Measurements from ENCODE around the gene FMO3.

Gene FMO3

DNA sequence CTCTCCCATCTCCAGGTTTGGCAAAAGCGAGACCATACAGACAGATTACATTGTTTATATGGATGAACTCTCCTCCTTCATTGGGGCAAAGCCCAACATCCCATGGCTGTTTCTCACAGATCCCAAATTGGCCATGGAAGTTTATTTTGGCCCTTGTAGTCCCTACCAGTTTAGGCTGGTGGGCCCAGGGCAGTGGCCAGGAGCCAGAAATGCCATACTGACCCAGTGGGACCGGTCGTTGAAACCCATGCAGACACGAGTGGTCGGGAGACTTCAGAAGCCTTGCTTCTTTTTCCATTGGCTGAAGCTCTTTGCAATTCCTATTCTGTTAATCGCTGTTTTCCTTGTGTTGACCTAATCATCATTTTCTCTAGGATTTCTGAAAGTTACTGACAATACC lies 26.4 kb downstream of the FMO3 start:
- DNase-seq, result no peak

DNA sequence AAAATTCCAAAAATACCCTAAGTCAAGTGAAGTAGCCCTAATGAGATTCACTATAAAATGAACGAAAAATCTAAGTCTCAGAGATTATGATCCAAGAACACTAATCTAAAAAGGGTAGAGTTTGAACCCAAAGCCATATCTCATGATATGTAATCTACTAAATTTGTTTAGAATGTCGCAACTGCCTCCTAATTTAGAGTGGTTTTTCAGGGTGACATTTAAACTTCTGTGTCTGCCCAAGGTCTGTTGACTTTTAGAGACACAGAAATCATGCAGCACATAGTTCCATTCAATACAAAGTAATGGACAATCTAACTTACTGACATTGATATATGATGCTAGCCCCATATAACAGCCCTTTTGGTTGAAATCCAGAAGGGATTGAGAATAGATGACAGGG lies 28.9 kb downstream of the FMO3 start:
- no peak for DNase-seq

DNA sequence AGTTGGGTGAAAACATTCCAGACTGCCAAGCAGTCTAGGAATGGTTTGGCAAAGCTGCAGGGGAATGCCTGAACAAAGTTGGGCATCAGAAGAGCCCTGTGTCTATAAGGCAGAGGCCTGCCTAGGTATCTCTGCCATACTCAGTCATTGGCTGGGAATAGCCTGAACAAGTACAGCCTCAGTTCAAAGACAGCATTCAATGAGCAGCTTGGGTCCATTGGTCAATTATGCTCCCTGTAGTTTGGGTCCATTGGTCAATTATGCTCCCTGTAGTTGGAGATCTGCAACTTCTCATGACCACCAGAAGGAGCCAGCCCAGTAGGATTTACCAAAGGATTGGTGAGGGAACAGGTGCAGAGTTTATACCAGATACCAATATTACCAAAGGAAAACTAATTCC lies 31.6 kb downstream of the FMO3 start:
- DNase-seq, result no peak

- DNase-seq, result no peak
These were observed 32.2 kb downstream of the FMO3 start for GRCh38 chr1:171122893-171123292.

GRCh38 chr1:171126504-171126903 lies 35.8 kb downstream of the FMO3 start:
- no peak for DNase-seq

DNA sequence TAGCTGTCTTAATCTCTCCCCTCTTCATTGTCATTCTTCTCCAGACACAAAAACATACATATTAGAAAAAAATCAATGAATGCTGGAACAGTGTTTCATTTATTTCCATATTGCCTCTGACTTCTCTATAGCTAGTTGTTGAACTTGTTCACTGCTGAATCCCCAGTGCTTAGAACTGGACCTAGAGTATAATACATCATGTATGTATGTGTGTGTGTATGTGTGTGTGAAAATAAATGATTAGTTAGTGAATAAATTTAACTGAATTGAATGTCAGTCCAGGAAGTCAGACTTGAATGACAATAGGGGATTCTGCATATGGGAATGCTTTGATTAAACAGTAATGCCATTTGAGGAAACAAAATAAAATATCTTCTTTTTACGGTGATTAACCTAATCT lies 36.4 kb downstream of the FMO3 start:
- DNase-seq, result no peak

DNA sequence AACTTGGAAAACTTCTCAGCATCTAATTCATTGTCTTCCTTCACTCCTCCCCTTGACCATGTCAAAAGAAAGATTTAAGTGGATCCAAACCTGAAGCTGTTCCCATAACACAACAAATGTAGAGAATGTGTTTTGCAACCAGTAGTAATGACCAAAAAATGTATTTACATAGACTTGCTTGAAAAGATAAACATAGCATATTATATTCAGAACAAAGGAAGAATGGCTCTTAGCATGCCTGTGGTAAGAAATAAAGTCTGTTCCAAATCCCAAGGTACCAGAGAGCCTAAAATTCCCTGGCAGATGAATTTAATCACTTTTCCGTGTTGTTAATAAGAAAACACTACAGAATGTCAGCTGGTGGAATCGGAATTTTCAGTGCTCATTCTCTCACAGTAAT lies 36.8 kb downstream of the FMO3 start:
- DNase-seq, result no peak

GRCh38 chr1:171128463-171128862 lies 37.8 kb downstream of the FMO3 start:
- no peak for DNase-seq

DNA sequence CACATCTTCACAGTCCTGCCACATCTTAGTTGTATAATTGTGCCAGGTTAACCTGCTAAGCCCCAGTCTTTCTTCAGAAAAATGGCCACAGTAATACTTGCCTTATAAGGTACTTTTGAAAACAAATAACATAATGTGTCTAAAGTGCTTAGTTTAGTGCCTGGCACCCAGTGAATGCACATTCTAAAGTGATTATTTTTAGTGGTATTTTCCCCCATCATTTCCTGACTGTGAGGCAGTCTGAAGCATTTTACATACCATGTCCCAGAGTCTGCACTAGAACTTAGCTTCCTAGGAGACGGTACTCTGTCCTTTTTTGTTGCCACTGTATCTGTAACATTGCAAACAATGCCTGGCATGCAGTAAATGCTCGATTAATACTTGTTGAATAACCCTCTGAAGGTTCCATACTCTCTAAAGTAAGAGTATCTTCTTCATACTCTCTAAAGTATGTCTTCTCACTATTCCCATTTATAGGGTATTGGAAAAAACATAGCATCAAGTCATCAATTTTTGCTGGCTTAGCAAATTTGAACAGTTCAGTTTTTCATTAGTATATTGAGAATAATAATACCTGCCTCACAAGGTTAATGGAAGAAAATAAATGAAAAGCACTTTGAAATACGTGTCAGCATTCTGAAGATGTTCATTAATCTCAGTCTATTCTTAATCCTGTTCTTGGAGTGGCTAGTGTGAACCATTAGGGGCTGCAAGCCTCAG lies 43.7 kb downstream of the FMO3 start:
- DNase-seq, result no peak

DNA sequence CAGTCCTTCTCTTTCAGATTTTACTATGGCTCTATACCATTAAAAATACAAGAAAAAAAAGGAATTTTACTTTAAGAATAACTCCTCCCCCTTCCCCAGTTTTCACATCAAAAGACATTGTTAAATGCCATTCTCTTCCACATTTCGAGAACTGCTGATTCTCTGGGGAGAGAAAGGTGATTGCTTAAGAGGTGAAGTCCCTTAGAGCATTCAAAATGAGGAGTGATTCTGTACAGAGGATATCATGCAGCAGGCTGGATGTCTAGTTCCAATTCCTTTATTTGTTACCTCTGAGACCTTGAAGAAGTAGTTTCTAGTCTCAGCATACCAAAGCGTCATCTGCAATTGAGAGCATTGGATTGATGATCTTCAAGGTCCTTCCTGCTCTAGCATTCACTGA lies 46.9 kb downstream of the FMO3 start:
- DNase-seq, result no peak

DNA sequence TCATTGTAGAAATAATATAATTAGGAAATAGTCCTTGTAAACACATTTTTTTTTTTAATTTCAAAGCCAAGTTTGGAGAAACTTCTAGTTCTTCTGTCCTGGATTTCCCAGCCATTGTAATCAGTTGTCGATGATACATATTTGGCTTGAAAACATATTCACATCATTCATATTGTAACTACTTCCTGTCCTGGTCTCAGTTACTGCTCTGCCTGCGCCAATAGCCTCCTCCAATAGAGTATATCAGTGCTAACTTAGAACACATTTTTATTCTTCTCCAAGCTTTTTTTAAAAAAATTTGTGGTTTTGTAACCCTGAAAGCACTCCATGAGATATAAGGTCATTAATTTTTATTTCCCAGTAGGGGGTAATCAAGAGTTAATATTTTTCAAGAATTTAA lies 48.3 kb downstream of the FMO3 start:
- no peak for DNase-seq

DNA sequence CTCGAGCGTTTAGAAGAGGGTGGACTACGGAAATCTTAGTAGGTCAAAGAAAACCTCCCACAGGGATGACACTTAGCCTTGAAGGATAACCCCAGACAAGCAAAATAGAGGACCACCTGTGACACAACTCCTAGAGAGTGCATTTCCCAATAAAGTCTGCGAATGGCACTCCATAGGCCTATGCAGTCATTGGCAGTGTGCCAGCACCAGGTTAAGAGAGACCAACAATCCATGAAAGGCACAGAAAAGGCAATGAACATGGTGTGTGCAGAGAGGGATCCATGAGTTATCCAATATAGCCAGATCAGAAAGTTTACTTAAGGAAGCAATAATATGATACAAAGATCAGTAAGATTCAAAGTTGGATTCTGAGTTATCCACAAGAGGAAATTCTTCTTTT lies 49.2 kb downstream of the FMO3 start:
- no peak for DNase-seq

DNA sequence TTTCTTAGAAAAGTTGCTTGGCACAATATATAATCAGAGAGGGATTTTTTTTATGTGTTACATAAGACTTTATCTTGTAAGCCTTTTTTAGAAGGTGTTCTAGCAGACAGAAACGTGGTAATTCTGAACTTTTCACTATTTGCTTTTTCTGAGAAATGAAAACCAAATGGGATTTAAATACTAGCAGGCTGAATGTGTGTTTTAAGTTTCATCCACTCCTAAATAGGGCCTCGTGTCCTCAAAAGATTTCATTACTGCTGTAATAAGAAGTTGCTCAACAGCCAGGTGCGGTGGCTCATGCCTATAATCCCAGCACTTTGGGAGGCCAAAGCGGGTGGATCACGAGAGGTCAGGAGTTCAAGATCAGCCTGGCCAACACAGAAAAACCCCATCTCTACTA lies 49.7 kb downstream of the FMO3 start:
- DNase-seq, result no peak

DNA sequence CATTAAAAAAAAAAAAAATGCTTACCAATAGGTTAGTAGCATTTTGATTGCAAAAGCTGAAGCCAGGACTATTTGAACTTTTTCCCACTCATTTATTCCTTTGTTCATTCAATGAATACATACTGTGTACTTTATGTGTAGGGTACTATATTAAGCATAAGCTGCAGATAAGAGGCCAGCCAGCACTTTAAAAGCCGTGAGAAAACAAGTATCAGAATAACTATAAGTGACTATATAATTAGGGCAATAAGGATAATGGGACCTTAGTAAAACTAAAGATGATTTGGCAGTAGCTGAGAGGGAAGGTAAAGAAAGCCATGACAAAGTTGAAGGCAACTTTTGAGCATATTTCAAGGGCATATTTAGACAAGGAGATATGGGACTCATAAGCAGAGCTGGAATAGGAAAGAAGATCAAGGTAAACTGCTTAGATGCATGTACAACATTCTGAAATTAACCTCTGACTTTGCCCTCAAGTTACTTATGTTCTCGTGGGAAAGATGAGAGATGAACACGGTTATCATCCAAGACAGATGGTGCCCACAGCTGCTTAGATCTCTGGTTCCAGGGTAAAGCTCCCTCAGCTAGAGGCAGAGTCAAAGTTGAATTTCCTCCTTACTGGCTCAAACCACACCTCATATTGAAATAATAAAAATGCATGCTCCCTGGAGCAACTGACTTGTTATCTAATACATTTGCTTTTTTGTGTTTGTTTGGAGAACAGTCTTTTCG lies 50.4 kb downstream of the FMO3 start:
- DNase-seq, result no peak

GRCh38 chr1:171141688-171142415 lies 51.1 kb downstream of the FMO3 start:
- no peak for DNase-seq

- DNase-seq, result no peak
These were observed 52.0 kb downstream of the FMO3 start for GRCh38 chr1:171142416-171143385.

GRCh38 chr1:171150156-171150555 lies 59.5 kb downstream of the FMO3 start:
- no peak for DNase-seq

DNA sequence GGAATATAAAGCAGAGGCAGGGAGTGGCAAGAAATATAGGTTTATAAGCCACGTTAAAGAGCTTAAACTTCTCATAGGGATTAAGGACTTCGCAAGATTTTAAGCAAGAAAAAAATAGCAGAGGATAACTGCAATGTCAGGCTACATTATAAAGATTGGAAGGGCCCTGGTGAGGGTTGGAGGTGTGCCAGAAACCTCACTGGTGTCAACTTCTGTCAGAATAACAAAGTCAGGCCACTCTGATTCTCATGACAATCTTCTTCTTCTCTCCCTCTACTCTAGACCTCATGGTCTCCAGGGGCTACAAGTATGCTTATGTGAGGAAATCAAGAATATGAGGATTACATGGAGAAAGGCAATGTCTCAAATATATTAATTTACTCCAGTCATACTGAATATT lies 61.8 kb downstream of the FMO3 start:
- DNase-seq, result peak; percentile 1

- DNase-seq, result no peak
These were observed 64.8 kb downstream of the FMO3 start for GRCh38 chr1:171155484-171155883.

GRCh38 chr1:171158096-171158495 lies 67.4 kb downstream of the FMO3 start:
- DNase-seq, result no peak

DNA sequence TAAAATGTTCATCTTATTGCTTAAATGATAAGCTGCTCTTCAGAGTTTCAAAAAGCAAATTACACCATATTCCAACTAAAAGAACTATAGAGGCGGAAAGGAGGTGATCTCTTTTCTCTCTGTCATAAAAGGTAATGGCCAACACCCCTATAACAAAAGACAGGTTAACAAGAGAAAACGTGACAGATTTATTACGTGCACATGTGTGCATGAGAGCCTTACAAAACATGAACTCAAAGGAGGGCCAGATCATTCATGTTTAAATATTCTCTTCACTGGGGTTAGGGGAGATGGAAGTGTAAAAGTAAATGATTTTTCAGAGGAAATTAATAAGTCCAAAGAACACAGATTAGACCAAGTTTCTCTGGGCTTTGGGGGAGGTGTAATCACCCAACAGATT lies 67.8 kb downstream of the FMO3 start:
- DNase-seq, result no peak

DNA sequence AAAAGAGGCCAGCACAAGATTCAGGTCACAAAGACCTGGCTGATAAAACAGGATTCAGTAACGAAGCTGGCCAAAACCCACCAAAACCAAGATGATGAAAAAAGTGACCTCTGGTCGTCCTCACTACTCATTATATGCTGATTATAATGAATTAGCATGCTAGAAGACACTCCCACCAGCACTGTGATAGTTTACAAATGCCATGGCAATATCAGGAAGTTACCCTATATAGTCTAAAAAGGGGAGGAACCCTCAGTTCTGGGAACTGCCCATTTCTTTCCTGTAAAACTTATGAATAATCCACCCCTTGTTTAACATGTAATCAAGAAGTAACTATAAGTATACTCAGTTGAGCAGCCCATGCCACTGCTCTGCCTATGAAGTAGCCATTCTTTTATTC lies 68.4 kb downstream of the FMO3 start:
- DNase-seq, result no peak

DNA sequence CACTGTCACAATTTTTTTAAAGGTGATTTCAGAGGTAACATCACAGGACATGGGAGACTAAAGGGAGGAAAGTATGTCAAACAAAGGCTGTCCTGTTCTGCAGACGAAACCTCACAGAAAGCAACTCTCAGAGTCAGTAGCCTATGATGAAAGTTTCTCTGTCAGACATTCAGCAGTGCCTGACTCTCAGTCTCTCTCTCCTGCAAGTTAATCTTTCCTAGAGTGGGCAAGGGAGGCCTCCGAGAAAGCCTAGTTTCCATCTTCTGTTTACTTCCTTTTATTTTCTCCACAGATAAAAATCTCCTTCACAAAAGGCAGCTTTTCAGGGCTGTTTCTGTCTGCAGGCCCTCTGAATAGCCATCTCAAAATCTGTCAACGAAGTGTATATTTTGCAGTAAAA lies 69.5 kb downstream of the FMO3 start:
- no peak for DNase-seq
